H1 (cell line): ENCODE results near the gene EPHA10.

Experiments used
- ATF2 ChIP-seq: IDR thresholded peaks from 2 replicates; pipeline ENCODE4 v1.6.1; 2012; ENCODE audit warnings: low read length, inconsistent platforms
- CHD1 ChIP-seq: IDR thresholded peaks from 2 replicates; pipeline ENCODE4 v1.6.1; 2012; ENCODE audit warnings: low read depth, low read length, improper control_type of control experiment
- CREB1 ChIP-seq: IDR thresholded peaks from 2 replicates; pipeline ENCODE4 v1.6.1; 2012; ENCODE audit warnings: inconsistent platforms
- CTCF ChIP-seq, 3 experiments: IDR thresholded peaks; 1 replicate in 2 of 3; 2 replicates in 1 of 3; pipeline versions ENCODE4 v1.5.1 to v1.6.1; 2011; ENCODE audit warnings: low read length in 3 of 3, mild to moderate bottlenecking in 3 of 3, inconsistent platforms in 2 of 3, low read depth in 1 of 3, moderate library complexity in 1 of 3; ENCODE audit not compliant: insufficient read depth in 1 of 3; ENCODE audit errors: control extremely low read depth in 1 of 3
- EP300 ChIP-seq, 2 experiments: IDR thresholded peaks; 1 replicate in 1 of 2; 2 replicates in 1 of 2; pipeline ENCODE4 v1.6.1; 2011 to 2012; ENCODE audit warnings: low read depth in 2 of 2, low read length in 2 of 2, mild to moderate bottlenecking in 2 of 2, borderline replicate concordance in 1 of 2, inconsistent platforms in 1 of 2, moderate library complexity in 1 of 2
- EZH2 ChIP-seq: fragments of 200-600 bp; sonication (generic); IDR thresholded peaks from 2 replicates; pipeline ENCODE4 v1.7.1; 2012; ENCODE audit warnings: low read depth, mild to moderate bottlenecking, moderate library complexity, low read length, inconsistent platforms; ENCODE audit not compliant: severe bottlenecking
- FOSL1 ChIP-seq: IDR thresholded peaks from 2 replicates; pipeline ENCODE4 v1.6.1; 2011; ENCODE audit warnings: mild to moderate bottlenecking, low read depth, low read length, moderate library complexity; ENCODE audit not compliant: insufficient read depth
- HDAC2 ChIP-seq, 2 experiments: fragments of 300-600 bp in 1 of 2; sonication (generic) in 1 of 2; IDR thresholded peaks; 2 replicates each; pipeline ENCODE4 v1.6.1; 2011 to 2012; ENCODE audit warnings: low read depth in 2 of 2, low read length in 2 of 2, mild to moderate bottlenecking in 2 of 2, moderate library complexity in 2 of 2, borderline replicate concordance in 1 of 2, inconsistent platforms in 1 of 2
- HDAC6 ChIP-seq: IDR thresholded peaks from one replicate; pipeline ENCODE4 v1.7.1; 2012; ENCODE audit warnings: low read depth, mild to moderate bottlenecking, inconsistent platforms, low read length, moderate library complexity
- POLR2A ChIP-seq, 2 experiments: IDR thresholded peaks; 1 replicate in 1 of 2; 2 replicates in 1 of 2; pipeline ENCODE4 v1.6.1; 2011; ENCODE audit warnings: low read depth in 2 of 2, low read length in 2 of 2, mild to moderate bottlenecking in 2 of 2; ENCODE audit errors: control extremely low read depth in 1 of 2
- POU5F1 ChIP-seq: IDR thresholded peaks from 2 replicates; pipeline ENCODE4 v1.6.1; 2011; ENCODE audit warnings: low read depth, mild to moderate bottlenecking, low read length, moderate library complexity
- RAD21 ChIP-seq, 2 experiments: IDR thresholded peaks in 1 of 2; conservative IDR thresholded peaks in 1 of 2; 2 replicates each; pipeline ENCODE4 v1.6.1; 2011; ENCODE audit warnings: low read depth in 2 of 2, low read length in 2 of 2, improper control_type of control experiment in 1 of 2, inconsistent platforms in 1 of 2, mild to moderate bottlenecking in 1 of 2, moderate library complexity in 1 of 2
- RNF2 ChIP-seq: fragments of 200-900, 300-1000 bp; sonication (generic); IDR thresholded peaks from 2 replicates; pipeline ENCODE4 v1.7.1; 2016; ENCODE audit warnings: borderline replicate concordance, low read depth, mild to moderate bottlenecking, antibody characterized with exemption, low read length; ENCODE audit not compliant: poor library complexity, severe bottlenecking; ENCODE audit errors: missing control alignments
- YY1 ChIP-seq: IDR thresholded peaks from 2 replicates; pipeline ENCODE4 v1.6.1; 2011; ENCODE audit warnings: low read depth, mild to moderate bottlenecking, low read length

- TF ChIP-seq HDAC6 (no peak), EP300 (IDR thresholded peaks at IDR 0.05; ENCODE audit: borderline replicate concordance in 1 of 2, low read depth in 2 of 2, low read length in 2 of 2) (no peak), HDAC2 (IDR thresholded peaks at IDR 0.05; ENCODE audit: borderline replicate concordance in 1 of 2, low read depth in 2 of 2, low read length in 2 of 2) (no peak), CTCF (IDR thresholded peaks at IDR 0.05; ENCODE audit: control extremely low read depth in 1 of 3, insufficient read depth in 1 of 3, low read depth in 1 of 3, low read length in 3 of 3) (no peak), CREB1 (no peak), FOSL1 (no peak), POLR2A (IDR thresholded peaks at IDR 0.05; ENCODE audit: control extremely low read depth in 1 of 2, low read depth in 2 of 2, low read length in 2 of 2) (no peak), ATF2 (no peak), POU5F1 (no peak), EZH2 (no peak), RAD21 (IDR thresholded peaks at IDR 0.05 in 1 of 2, conservative IDR thresholded peaks at IDR 0.05 in 1 of 2; ENCODE audit: low read depth in 2 of 2, low read length in 2 of 2) (no peak), YY1 (no peak), RNF2 (no peak), CHD1 (no peak)
These were observed 45.0 kb upstream of the EPHA10 start for GRCh38 chr1:37809942-37810341.
